Osteoblast (primary cell): ENCODE measurements around the gene SLC46A2. TPM values are rescaled to one million over a fixed set of nuclear protein-coding genes. Genes with fewer than 3 reads are reported as not detected.

Source experiments
- DNase-seq: peaks from one replicate; pipeline ENCODE4 v3.0.0; 2011; ENCODE audit warnings: low spot score, mixed read lengths; ENCODE audit not compliant: insufficient read length; ENCODE audit errors: missing footprints
- H2AFZ ChIP-seq: 2 replicates; pipeline ENCODE4 v1.6.0; 2011; ENCODE audit warnings: mild to moderate bottlenecking, low read length
- H3K27ac ChIP-seq: 2 replicates; pipeline ENCODE4 v1.5.1; 2011; ENCODE audit warnings: mild to moderate bottlenecking, low read depth, low read length, moderate library complexity
- H3K27me3 ChIP-seq: 2 replicates; pipeline ENCODE4 v1.6.0; 2012; ENCODE audit warnings: mild to moderate bottlenecking, control low read depth, inconsistent platforms, low read length, moderate library complexity; ENCODE audit not compliant: insufficient read depth
- H3K36me3 ChIP-seq: 2 replicates; pipeline ENCODE4 v1.5.1; 2011; ENCODE audit warnings: mild to moderate bottlenecking, low read length, control low read depth, moderate library complexity; ENCODE audit not compliant: insufficient read depth
- H3K4me1 ChIP-seq: 2 replicates; pipeline ENCODE4 v1.5.1; 2011; ENCODE audit warnings: mild to moderate bottlenecking, low read length, control low read depth, moderate library complexity; ENCODE audit not compliant: insufficient read depth
- H3K4me2 ChIP-seq: 2 replicates; pipeline ENCODE4 v1.6.0; 2011; ENCODE audit warnings: mild to moderate bottlenecking, low read length; ENCODE audit not compliant: insufficient read depth
- H3K4me3 ChIP-seq: fragments of 200-600 bp; sonication (generic); 3 replicates; pipeline ENCODE4 v1.5.1; 2012; ENCODE audit warnings: mild to moderate bottlenecking, low read length, inconsistent platforms; ENCODE audit not compliant: insufficient read depth
- H3K79me2 ChIP-seq: 2 replicates; pipeline ENCODE4 v1.6.0; 2012; ENCODE audit warnings: mild to moderate bottlenecking, low read length, control low read depth, inconsistent platforms; ENCODE audit not compliant: insufficient read depth
- H3K9me3 ChIP-seq: 2 replicates; pipeline ENCODE4 v1.5.1; 2011; ENCODE audit warnings: low read depth, low read length, control low read depth
- H4K20me1 ChIP-seq: 2 replicates; pipeline ENCODE4 v1.6.0; 2012; ENCODE audit warnings: mild to moderate bottlenecking, low read length, control low read depth; ENCODE audit not compliant: insufficient read depth
- total RNA-seq: library from RNA; depleted of rRNA; stranded (reverse); fragments of >200 nt; gene quantifications from 2 replicates; pipeline ENCODE4 v1.2.3, GENCODE V29; 2012
- TF ChIP-seq, protein P1 (sequence below): IDR thresholded peaks from 2 replicates; pipeline ENCODE4 v1.5.1; 2011; ENCODE audit warnings: mild to moderate bottlenecking, low read depth, low read length, moderate library complexity; ENCODE audit errors: extremely low read depth

SLC46A2 gene
- total RNA-seq, 1 donor: under 0.01 TPM

DNA sequence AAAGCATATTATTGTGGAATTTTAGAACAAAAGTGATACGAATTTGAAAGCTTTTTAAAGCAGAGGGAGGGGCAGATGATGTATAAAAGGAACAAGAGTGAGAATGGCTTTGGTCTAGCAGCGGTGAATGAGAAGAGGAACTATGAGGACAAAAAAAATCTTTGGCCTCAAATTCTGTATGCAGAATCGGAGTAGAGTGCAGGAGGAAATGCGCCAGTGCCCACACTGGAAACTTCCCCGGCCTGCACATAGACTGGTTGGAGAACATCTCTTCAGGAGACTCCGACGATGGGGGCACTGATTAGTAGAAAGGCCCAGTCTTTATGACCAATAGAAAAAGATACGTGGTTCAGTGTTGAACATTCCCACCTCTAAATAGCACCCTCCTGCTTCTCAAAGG lies 51.3 kb downstream of the SLC46A2 start:
- Histone ChIP-seq H4K20me1 (peaks cover 3% of the 10 kb centered on the region), H3K36me3 (peaks cover 15% of the 10 kb centered on the region), H3K79me2 (no peaks in the 10 kb centered on the region), H2AFZ (no peak overlapping the region), H3K4me2 (no peak overlapping the region), H3K27me3 (no peaks in the 10 kb centered on the region), H3K27ac (no peak overlapping the region), H3K9me3 (no peaks in the 10 kb centered on the region), H3K4me1 (peaks cover under 1% of the 10 kb centered on the region), H3K4me3 (no peak overlapping the region)
- DNase-seq: no peak
- TF ChIP-seq, protein P1, sequence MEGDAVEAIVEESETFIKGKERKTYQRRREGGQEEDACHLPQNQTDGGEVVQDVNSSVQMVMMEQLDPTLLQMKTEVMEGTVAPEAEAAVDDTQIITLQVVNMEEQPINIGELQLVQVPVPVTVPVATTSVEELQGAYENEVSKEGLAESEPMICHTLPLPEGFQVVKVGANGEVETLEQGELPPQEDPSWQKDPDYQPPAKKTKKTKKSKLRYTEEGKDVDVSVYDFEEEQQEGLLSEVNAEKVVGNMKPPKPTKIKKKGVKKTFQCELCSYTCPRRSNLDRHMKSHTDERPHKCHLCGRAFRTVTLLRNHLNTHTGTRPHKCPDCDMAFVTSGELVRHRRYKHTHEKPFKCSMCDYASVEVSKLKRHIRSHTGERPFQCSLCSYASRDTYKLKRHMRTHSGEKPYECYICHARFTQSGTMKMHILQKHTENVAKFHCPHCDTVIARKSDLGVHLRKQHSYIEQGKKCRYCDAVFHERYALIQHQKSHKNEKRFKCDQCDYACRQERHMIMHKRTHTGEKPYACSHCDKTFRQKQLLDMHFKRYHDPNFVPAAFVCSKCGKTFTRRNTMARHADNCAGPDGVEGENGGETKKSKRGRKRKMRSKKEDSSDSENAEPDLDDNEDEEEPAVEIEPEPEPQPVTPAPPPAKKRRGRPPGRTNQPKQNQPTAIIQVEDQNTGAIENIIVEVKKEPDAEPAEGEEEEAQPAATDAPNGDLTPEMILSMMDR: no peak

DNA sequence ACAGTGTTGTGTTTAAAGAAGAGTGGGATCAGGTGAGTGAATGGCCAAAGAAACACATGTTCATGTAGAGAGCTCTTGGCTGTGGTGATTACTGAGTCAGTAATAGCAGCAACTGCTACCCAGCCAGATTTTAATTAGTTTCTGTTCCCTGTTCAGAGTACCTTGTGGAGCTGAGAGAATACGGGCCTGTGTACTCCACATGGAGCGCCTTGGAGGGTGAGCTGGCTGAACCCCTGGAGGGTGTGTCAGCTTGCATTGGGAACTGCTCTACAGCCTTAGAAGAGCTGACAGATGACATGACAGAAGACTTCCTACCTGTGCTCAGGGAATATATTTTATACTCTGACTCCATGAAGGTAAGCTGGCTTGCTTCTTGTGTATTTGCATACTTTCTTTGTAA lies 52.3 kb downstream of the SLC46A2 start:
- Histone ChIP-seq H4K20me1 (no peaks in the 10 kb centered on the region), H3K4me3 (no peak overlapping the region), H3K36me3 (peaks cover 15% of the 10 kb centered on the region), H3K9me3 (no peaks in the 10 kb centered on the region), H3K27ac (no peak overlapping the region), H3K4me2 (no peak overlapping the region), H2AFZ (no peak overlapping the region), H3K27me3 (no peaks in the 10 kb centered on the region), H3K4me1 (no peaks in the 10 kb centered on the region), H3K79me2 (no peaks in the 10 kb centered on the region)
- TF ChIP-seq, protein P1: no peak
- no peak for DNase-seq

DNA sequence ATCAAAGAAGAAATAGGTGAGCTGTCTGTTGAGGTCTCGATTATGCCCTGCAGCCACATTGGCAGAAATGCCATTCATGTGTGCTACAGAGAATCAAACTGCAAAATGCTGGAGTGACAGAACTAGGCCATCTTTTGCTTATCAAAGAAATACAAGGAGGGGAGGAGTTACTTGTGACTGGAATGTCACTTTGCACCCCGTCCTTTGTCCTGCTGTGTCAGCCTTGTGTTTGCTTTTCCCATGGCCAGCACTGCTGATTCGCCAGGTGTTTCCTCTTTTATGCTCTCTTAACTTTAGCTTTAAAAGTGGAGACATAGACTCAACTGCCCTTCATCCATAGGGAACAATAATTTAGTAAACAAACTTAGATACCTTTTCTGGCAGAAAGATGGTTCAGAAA lies 54.3 kb downstream of the SLC46A2 start:
- no peaks in the 10 kb centered on the region for H3K9me3 ChIP-seq
- H3K4me2 ChIP-seq: no peak overlapping the region
- no peak overlapping the region for H2AFZ ChIP-seq
- H3K4me1 ChIP-seq: peaks cover 2% of the 10 kb centered on the region
- no peaks in the 10 kb centered on the region for H3K27me3 ChIP-seq
- no peak overlapping the region for H3K27ac ChIP-seq
- no peak overlapping the region for H3K4me3 ChIP-seq
- DNase-seq: no peak
- TF ChIP-seq, protein P1: no peak
- H3K36me3 ChIP-seq: peaks cover 15% of the 10 kb centered on the region
- H4K20me1 ChIP-seq: peaks cover 4% of the 10 kb centered on the region
- no peaks in the 10 kb centered on the region for H3K79me2 ChIP-seq

DNA sequence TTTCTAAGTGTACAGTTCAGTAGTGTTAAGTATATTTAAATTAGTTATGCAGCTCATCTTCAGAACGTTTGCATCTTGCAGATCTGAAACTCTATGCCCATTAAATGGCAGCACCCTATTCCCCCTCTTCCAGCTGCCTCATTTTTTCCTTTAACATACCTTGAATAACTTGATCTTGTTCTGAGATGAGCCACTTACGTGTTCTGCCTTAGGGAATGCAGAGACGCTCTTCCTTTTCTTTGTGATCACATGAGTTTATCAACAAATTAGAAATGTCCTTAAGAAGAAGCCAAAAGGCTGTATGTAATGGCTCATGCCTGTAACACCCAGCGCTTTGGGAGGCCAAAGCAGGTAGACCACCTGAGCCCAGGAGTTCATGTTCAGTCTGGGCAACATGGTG lies 57.6 kb downstream of the SLC46A2 start:
- TF ChIP-seq, protein P1: no peak
- Histone ChIP-seq H3K27ac (no peak overlapping the region), H3K79me2 (no peaks in the 10 kb centered on the region), H3K4me1 (peaks cover 5% of the 10 kb centered on the region), H3K4me3 (no peak overlapping the region), H3K9me3 (no peaks in the 10 kb centered on the region), H3K4me2 (no peak overlapping the region), H4K20me1 (peaks cover 4% of the 10 kb centered on the region), H3K27me3 (no peaks in the 10 kb centered on the region), H2AFZ (no peak overlapping the region), H3K36me3 (peaks cover 5% of the 10 kb centered on the region)
- DNase-seq: no peak
